Placental pericyte (primary cell): ENCODE measurements around the gene GSK3B. TPM values are rescaled to one million over a fixed set of nuclear protein-coding genes. Genes with fewer than 3 reads are reported as not detected.

ENCODE experiments used
- small RNA-seq: library from RNA; depleted of rRNA; stranded (forward); fragments of <200 nt; gene quantifications from one replicate; pipeline ENCODE3, GENCODE V24; 2012; ENCODE audit warnings: low replicate concordance
- total RNA-seq: library from RNA; depleted of rRNA; stranded (reverse); fragments of >200 nt; gene quantifications from 2 replicates; pipeline ENCODE4 v1.2.3, GENCODE V29; 2012

Gene GSK3B
- total RNA-seq: 70.5 and 77.9 TPM in 2 replicates

DNA sequence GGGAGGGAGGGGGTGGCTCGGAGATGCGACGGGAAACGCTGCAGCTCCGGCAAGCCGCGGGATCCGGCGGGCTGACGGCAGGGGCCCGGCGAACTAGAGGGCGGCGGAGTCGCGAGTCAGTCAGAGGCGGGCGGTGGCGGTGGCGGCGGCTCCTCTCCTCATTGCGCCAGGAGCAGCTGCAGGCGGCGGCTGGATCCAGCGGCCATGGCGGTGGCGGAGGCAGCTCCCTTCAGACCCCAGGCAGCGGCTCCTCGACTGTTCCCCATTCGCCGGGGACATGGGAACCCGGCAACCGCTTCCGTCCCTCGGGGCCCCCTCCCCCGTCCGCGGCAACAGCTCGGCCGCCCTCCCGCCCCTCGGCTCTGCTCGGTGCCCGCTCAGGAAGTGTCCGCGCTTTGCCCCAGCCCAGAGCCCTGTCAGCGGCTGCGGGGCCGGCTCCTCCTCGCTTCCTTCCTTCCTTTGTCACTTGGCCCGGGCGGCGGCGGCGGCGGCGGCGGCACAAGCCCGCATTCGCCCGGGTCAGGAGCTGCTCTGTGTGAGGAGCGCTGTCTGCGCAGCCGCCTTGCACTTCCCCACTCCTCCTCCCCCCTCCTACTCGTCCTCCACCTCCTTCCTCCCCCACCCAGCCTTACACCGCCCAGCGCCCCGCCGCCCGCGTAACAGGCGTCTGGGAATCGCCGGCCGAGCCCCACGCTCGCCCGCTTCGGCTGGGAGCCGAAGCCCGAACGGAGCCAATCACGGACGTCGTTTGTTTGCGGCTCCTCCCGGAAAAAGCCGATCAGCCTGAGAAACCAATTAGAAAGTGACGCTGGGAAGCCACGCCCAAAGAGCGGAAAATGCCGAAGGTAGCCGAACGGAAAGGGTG, at the start of gene GSK3B:
TSS of gene GSK3B (minus strand) at position 537 of the 865 bp plus-strand sequence. CDS start 1,013 bp downstream, outside the sequence.

GRCh38 chr3:119781330-119782198, 312.7 kb downstream of the GSK3B start, which contains the start of gene NR1I2:
TSS of gene NR1I2 (plus strand) at chr3:119782101.

Small RNA genes within 50 kb of the gene (small RNA-seq; reads per million reads assigned to genes)
- not detected for gene RN7SL397P
- not detected for gene RN7SL762P

Other genes starting within 250 kb of the GSK3B start
- 0.44 and 1.4 TPM in 2 replicates for gene GPR156, start 190.8 kb upstream of the GSK3B start, total RNA-seq